Pons (tissue), 1 donor: ENCODE data around the gene RGS19.
"Not testable (repeated sequence)": the region's sequence is repeated elsewhere in the genome, so short reads cannot be mapped to it uniquely, and the experiment has no call there.

Experiments used
- DNase-seq: peaks from one replicate; pipeline ENCODE4 v3.0.0-alpha.2; 2016; ENCODE audit warnings: low spot score

RGS19 gene

GRCh38 chr20:64079273-64080012, at the start of gene RGS19:
RGS19 (minus strand) TSS chr20:64079518; CDS start chr20:64076886, 2,632 bp downstream.
- DNase-seq = peak; percentile 55

- DNase-seq = not testable (repeated sequence)
Measured at GRCh38 chr20:64123517-64123916, 44.2 kb upstream of the RGS19 start.

GRCh38 chr20:64122927-64123326, 43.6 kb upstream of the RGS19 start:
- DNase-seq = not testable (repeated sequence)

GRCh38 chr20:64121586-64121985, 42.3 kb upstream of the RGS19 start:
- DNase-seq = no peak

- DNase-seq = no peak
Measured at GRCh38 chr20:64119681-64120341, 40.5 kb upstream of the RGS19 start.

- DNase-seq = no peak
Measured at GRCh38 chr20:64119301-64119680, 40.0 kb upstream of the RGS19 start.

GRCh38 chr20:64117432-64117777, 38.1 kb upstream of the RGS19 start:
- not testable (repeated sequence) for DNase-seq

- DNase-seq = no peak
Measured at GRCh38 chr20:64116541-64117431, 37.5 kb upstream of the RGS19 start.

GRCh38 chr20:64116016-64116415, 36.7 kb upstream of the RGS19 start:
- DNase-seq = no peak

- no peak for DNase-seq
Measured at GRCh38 chr20:64115171-64115911, 36.0 kb upstream of the RGS19 start.

GRCh38 chr20:64114356-64114971, 35.1 kb upstream of the RGS19 start:
- DNase-seq = no peak

- DNase-seq = no peak
Measured at GRCh38 chr20:64113796-64114355, 34.6 kb upstream of the RGS19 start.

- no peak for DNase-seq
Measured at GRCh38 chr20:64113444-64113775, 34.1 kb upstream of the RGS19 start.

GRCh38 chr20:64112691-64113443, 33.5 kb upstream of the RGS19 start:
- DNase-seq = no peak

GRCh38 chr20:64111841-64112641, 32.7 kb upstream of the RGS19 start:
- no peak for DNase-seq

- DNase-seq = no peak
Measured at GRCh38 chr20:64110411-64111068, 31.2 kb upstream of the RGS19 start.

- DNase-seq = peak; percentile 20
Measured at GRCh38 chr20:64109831-64110391, 30.6 kb upstream of the RGS19 start.

- no peak for DNase-seq
Measured at GRCh38 chr20:64108731-64109681, 29.7 kb upstream of the RGS19 start.
